ENCODE results near the gene CYCS. TPM values are rescaled to one million over a fixed set of nuclear protein-coding genes. Genes with fewer than 3 reads are reported as not detected.

The CYCS gene
- total RNA-seq, 1 donor from 2014 or later, result 65.2 TPM

DNA sequence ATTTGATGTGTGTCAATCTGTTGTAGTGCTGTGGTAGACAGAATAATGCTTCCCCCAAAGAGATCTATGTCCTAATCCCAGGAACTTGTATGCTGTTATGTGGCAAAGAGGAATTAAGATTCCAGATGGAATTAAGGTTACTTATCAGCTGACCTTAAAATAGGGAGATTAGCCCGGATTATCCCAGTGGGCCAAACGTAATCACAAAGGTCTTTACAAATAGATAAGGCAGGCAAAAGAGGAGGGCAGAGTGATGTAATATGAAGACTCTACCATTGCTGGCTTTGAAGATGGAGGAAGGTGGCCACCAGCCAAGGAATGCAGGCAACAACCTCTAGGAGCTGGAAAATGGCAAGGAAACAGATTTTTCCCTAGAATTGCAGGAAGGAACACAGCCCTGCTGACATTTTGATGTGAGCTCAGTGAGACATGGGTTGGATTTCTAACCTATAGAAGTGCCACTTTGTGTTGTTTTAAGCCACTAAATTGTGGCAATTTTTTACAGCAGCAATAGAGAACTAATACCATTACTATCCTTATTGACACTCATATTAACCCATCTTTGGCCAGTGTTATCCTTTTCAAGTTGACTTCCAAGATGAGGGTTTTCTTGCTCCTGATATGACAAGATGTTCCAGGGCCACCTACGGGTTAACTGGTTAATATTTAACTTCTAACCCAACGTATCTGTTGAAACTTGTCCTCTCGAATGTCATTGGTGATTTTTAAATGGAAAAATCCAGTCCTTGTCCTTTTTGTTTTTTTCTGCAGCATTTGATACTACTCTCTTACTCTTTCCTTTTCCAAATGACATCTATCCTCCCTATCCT lies 29.3 kb downstream of the CYCS start:
- Mint-ChIP-seq H3K4me3 (ENCODE audit: unreplicated experiment) (no peak overlapping the region), H3K4me1 (ENCODE audit: unreplicated experiment) (peaks cover 1% of the 10 kb centered on the region), H3K36me3 (ENCODE audit: unreplicated experiment) (no peaks in the 10 kb centered on the region), H3K27ac (ENCODE audit: unreplicated experiment) (no peak overlapping the region), H3K9me3 (ENCODE audit: unreplicated experiment) (no peaks in the 10 kb centered on the region), H3K27me3 (ENCODE audit: unreplicated experiment) (peaks cover 19% of the 10 kb centered on the region)
- no peak for DNase-seq (ENCODE audit: extremely low spot score, unreplicated experiment)
- TF ChIP-seq, protein P1, sequence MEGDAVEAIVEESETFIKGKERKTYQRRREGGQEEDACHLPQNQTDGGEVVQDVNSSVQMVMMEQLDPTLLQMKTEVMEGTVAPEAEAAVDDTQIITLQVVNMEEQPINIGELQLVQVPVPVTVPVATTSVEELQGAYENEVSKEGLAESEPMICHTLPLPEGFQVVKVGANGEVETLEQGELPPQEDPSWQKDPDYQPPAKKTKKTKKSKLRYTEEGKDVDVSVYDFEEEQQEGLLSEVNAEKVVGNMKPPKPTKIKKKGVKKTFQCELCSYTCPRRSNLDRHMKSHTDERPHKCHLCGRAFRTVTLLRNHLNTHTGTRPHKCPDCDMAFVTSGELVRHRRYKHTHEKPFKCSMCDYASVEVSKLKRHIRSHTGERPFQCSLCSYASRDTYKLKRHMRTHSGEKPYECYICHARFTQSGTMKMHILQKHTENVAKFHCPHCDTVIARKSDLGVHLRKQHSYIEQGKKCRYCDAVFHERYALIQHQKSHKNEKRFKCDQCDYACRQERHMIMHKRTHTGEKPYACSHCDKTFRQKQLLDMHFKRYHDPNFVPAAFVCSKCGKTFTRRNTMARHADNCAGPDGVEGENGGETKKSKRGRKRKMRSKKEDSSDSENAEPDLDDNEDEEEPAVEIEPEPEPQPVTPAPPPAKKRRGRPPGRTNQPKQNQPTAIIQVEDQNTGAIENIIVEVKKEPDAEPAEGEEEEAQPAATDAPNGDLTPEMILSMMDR (IDR thresholded peaks at IDR 0.05), result no peak

DNA sequence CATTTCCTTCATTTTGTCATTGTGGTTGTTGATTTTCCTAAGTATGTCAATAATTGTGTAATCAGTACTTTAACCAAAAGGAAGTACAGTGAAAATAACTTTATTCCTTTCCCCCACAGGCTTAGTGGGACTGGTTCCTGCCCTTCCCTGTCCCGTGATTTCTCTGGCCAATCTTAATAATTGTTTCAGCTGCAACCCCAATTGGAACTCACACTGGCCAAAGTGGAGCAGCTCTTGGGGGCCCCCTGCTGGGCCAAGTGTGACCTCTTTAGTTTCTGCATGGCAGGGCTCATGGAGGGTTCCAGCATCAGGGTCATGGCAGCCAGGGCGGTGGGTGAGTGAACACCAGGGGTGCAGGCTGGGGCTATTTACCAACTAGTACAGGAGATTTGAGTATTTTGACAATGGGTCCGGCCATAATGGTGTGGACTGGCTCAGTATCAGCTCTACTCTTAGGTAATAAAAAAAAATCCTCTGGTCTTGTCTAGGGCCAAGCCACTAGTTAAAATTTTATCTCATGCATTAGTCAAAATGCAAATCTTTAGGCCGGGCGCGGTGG lies 31.7 kb downstream of the CYCS start:
- DNase-seq (ENCODE audit: extremely low spot score, unreplicated experiment), result peak; percentile 85
- Mint-ChIP-seq H3K36me3 (ENCODE audit: unreplicated experiment) (no peaks in the 10 kb centered on the region), H3K9me3 (ENCODE audit: unreplicated experiment) (no peaks in the 10 kb centered on the region), H3K27ac (ENCODE audit: unreplicated experiment) (no peak overlapping the region), H3K4me1 (ENCODE audit: unreplicated experiment) (peaks cover 1% of the 10 kb centered on the region), H3K4me3 (ENCODE audit: unreplicated experiment) (no peak overlapping the region), H3K27me3 (ENCODE audit: unreplicated experiment) (peaks cover 19% of the 10 kb centered on the region)
- TF ChIP-seq, protein P1 (IDR thresholded peaks at IDR 0.05), result peak; percentile 69

DNA sequence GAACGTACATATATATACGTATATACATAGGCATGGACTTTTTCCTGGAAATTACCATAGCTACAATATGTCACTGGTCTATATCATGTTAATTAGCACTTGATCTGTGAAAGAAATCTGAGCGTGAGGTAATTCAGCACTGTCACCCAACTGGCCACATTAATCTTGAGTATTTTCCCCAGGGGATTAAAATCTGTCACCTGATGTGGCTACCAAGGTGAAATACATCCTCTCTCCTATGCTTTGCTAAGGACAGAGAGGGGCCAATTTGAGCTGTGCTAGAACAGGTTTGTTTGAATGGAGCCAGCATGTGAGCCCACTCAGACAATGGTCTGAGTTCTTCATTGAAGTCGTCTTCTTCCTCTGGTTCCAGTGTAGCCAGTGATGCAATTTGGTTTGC lies 33.3 kb downstream of the CYCS start:
- TF ChIP-seq, protein P1 (IDR thresholded peaks at IDR 0.05), result no peak
- Mint-ChIP-seq H3K4me3 (ENCODE audit: unreplicated experiment) (no peak overlapping the region), H3K36me3 (ENCODE audit: unreplicated experiment) (no peaks in the 10 kb centered on the region), H3K27ac (ENCODE audit: unreplicated experiment) (no peak overlapping the region), H3K9me3 (ENCODE audit: unreplicated experiment) (no peaks in the 10 kb centered on the region), H3K27me3 (ENCODE audit: unreplicated experiment) (peaks cover 20% of the 10 kb centered on the region), H3K4me1 (ENCODE audit: unreplicated experiment) (peaks cover 1% of the 10 kb centered on the region)
- DNase-seq (ENCODE audit: extremely low spot score, unreplicated experiment), result no peak

DNA sequence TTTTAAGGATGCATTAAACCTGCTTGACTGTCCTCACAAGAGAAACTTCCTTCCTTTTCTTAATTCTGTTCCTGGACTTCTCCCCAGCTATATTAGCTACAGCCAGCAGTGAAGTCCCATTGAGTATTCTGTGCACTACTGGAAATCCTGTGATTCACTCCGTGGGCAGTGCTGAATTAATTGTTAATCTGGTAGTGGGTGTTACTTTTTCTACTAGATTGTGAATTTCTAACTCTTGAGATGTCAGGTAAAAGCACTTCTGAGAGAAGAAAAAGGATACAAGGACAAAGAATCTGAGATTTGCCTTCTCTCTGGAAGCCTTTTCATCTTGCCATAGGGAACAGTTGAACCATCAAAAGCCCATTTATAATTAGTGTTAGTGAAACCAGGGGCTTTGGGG lies 33.9 kb downstream of the CYCS start:
- no peak for DNase-seq (ENCODE audit: extremely low spot score, unreplicated experiment)
- Mint-ChIP-seq H3K4me3 (ENCODE audit: unreplicated experiment) (no peak overlapping the region), H3K4me1 (ENCODE audit: unreplicated experiment) (peaks cover 1% of the 10 kb centered on the region), H3K9me3 (ENCODE audit: unreplicated experiment) (no peaks in the 10 kb centered on the region), H3K27me3 (ENCODE audit: unreplicated experiment) (peaks cover 22% of the 10 kb centered on the region), H3K27ac (ENCODE audit: unreplicated experiment) (no peak overlapping the region), H3K36me3 (ENCODE audit: unreplicated experiment) (no peaks in the 10 kb centered on the region)
- TF ChIP-seq, protein P1 (IDR thresholded peaks at IDR 0.05), result no peak

DNA sequence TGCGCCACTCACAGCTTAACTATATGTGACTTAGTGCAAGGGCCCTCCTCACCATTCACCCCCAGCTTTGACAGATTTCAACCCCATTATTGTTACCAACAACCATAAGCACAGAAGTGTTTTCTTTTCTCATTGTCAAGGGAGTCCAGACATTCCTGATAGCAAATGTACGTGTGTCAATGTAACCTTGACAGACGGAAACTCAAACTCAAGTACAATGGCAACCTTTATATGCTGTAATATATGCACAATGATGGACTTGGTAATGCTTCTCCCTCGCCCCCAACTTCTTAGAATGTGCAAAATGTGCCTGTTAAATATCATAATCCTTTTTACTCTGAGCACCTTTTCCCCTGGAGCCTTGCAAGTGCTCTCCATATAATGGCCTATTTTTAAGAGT lies 34.7 kb downstream of the CYCS start:
- peaks cover 19% of the 10 kb centered on the region for H3K27me3 Mint-ChIP-seq (ENCODE audit: unreplicated experiment)

More for the DNA sequence above, 34.7 kb downstream of the CYCS start:
- no peak overlapping the region for H3K4me3 Mint-ChIP-seq (ENCODE audit: unreplicated experiment)
- TF ChIP-seq, protein P1 (IDR thresholded peaks at IDR 0.05), result no peak
- no peaks in the 10 kb centered on the region for H3K36me3 Mint-ChIP-seq (ENCODE audit: unreplicated experiment)
- peaks cover 1% of the 10 kb centered on the region for H3K4me1 Mint-ChIP-seq (ENCODE audit: unreplicated experiment)
- H3K9me3 Mint-ChIP-seq (ENCODE audit: unreplicated experiment), result no peaks in the 10 kb centered on the region
- no peak overlapping the region for H3K27ac Mint-ChIP-seq (ENCODE audit: unreplicated experiment)
- DNase-seq (ENCODE audit: extremely low spot score, unreplicated experiment), result no peak
